Measurements from ENCODE around the gene THUMPD3.

Gene THUMPD3

GRCh38 chr3:9369508-9369907 is 6.7 kb downstream of the THUMPD3 start:
- no peak for DNase-seq

- no peak for DNase-seq
Measured at GRCh38 chr3:9373465-9373864, 10.6 kb downstream of the THUMPD3 start.

- DNase-seq: no peak
Measured at GRCh38 chr3:9377981-9378380, 15.1 kb downstream of the THUMPD3 start.

GRCh38 chr3:9379327-9379726 is 16.5 kb downstream of the THUMPD3 start:
- no peak for DNase-seq

GRCh38 chr3:9380014-9380413 is 17.2 kb downstream of the THUMPD3 start:
- no peak for DNase-seq

GRCh38 chr3:9384141-9384828 is 21.4 kb downstream of the THUMPD3 start:
- DNase-seq: no peak

DNA sequence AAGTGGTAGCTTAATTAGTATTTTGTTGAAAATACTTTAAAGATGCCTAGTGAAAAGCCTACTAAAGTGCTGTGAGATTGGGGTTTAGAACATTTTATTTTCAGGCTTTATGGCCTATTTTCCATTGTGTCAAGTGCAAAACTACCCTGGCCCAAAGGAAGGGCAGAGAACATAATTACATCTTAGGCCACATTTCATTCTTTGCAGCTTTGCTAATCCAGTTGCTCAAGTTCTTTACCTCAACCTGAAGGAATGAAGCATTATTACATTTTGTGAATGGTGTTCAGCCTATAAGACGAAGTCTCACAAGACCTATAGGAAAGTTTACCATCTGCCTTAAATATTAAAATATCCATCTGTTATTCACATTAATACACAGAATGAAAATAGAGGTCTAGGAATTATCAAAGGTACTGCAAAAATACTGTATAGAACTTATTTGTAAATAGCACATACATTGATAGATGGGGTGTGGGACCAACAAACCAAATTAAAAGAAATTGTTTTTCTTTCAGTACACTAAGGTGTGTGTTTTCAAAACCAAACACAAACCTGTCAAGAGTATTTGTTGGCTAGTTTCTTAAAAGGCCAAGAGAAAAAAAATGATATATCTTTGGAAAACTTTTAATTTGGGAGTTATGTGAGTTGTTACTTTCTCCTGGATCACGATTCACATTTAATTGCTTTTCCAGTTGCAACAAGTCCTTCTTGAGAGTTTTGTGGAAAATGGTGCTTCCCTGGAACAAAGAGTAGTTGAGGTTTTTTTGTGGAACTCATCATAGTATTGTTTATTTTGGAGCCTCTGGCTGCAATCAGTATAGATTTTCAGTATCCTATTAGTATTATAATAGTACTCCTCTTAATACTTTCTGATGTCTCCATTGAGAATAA is 22.6 kb downstream of the THUMPD3 start:
- DNase-seq: no peak

GRCh38 chr3:9386078-9386459 is 23.2 kb downstream of the THUMPD3 start:
- DNase-seq: no peak

GRCh38 chr3:9386501-9387321 is 23.9 kb downstream of the THUMPD3 start:
- no peak for DNase-seq

DNA sequence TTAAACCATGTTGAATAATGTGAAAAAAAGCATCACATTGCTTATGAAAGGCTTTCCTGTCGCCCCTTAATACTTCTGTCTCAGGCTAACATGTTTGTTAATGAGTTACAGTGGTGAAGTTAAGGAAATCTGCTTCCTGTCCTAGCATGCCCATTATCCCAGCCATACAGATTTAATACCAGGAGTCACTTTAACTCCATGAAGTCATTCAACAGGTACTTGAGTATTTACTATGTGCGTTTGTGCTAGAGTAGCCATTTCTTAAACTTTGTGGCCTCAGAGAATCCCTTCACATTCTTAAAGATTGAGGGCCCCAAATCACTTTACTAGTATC is 24.4 kb downstream of the THUMPD3 start:
- no peak for DNase-seq

DNA sequence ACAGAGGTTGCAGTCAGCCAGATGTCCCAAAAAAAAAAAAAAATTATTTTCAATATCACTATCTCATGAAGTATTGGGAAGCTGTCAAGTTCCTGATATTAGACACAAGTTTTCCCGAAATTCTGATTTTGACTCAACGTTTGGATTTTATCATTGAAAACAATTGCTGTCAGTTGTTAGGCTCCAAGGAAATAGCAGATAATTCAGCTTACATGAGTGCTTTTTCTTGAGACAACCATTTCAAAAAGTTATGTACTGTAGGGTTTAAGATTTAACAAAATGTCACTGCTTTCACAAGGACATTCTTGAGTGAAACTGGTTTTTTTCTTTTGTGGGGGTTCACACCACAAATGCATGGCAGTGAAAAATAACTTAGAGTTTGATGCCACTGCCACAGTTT is 25.3 kb downstream of the THUMPD3 start:
- DNase-seq: no peak

DNA sequence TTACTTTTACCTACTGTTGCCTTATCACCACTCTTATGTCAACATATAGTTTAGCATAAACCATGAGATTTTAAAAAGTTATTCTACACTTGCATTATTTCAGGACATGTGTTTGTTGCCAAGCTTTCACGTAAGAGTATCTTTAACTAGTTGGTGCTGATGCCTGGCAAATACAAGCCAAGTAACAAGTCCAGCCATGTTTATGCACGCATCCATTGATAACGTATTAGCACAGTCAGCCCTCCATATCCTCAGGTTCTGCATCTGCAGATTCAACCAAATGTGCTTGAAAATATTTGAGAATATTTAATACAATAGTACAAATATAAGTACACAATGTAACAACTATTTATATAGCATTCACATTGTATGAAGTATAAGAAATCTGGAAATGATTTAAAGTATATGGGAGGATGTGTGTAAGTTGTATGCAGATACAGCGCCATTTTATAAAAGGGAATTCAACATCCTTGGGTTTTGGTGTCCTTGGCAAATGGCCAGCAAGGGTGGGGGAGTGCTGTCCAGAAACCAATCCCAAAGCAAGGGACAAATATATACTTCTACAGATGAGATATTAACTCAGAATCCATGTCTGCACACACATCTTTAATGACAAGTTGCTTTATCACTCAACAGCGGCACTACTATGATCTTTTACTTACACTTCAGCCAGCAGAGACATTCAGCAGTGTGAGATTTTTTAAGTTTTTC is 25.9 kb downstream of the THUMPD3 start:
- DNase-seq: no peak

DNA sequence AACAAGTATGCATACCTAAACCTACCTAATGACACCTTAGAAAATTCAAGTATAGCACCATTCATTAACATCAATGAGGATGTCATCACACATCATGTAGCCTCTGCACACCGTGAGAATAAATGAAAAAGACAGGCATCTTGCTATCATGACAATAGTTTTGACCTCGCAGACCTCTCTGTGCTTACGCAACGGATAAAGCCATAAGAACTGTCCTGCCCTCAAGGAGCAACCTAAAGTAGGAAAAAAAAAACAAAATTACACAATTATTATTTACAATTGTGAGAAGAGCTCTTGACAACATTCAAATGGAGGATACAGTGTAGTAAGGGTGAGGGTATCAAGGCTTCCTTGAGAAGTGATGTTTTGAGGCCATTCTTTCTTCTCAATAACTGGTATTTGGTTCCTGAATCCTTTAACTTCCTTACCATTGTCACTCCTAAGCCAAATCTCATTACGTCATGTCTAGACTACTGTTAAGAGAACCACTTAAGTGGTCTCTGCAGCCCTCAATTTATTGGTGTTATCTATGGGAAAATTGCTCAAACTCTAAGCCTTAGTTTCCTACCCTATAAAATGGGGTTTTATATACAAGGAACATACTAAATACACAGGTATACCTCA is 27.5 kb downstream of the THUMPD3 start:
- no peak for DNase-seq

DNA sequence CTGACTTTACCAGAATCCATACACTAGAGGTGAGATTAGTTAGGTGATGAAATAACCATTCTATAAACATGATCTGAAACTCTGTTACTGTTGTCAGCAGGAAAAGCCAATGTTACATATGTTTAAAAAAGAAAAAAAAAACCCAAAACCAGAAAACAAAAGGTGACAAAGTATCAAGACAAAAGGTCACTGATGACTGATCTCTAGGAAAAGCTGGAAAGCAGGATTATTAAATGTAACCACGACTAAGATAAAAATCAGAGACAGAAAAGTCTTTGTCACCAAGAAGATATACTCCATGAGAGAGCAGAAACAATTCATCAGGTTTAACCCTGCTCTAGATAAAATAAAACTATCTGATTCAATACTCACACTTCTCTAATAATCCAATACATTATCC is 29.2 kb downstream of the THUMPD3 start:
- DNase-seq: no peak

DNA sequence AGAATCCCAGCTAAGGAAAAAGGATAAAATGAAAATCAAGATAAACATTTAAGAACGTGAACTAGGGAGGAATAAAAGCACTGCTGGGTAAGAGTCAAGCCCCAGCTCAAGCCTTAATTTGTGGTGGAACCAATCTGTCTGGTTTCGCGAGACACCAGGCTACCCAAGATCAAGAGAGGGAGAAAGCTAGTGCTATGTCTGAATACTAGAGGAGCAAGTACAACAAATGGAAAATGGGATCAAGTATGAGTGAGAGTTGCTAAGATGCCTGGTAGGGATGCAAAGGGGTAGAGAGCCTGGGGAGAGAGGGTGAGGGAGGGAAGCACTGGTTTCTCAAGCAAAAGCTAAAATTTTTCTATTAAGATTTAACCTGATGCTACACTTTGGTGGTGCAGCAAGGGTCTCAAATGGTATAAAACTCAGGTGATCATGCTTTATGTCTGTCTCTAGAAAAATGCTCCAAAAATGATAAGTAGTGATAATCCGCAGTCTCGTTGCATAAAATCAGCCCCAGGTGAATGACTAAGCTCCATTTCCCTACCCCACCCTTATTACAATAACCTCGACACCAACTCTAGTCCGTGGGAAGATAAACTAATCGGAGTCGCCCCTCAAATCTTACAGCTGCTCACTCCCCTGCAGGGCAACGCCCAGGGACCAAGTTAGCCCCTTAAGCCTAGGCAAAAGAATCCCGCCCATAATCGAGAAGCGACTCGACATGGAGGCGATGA is 32.9 kb downstream of the THUMPD3 start:
- no peak for DNase-seq

- peak; percentile 89 for DNase-seq
Measured at GRCh38 chr3:9396301-9396631, 33.4 kb downstream of the THUMPD3 start.

GRCh38 chr3:9396632-9397331 is 33.9 kb downstream of the THUMPD3 start:
- peak; percentile 98 for DNase-seq

GRCh38 chr3:9397332-9397905 is 34.6 kb downstream of the THUMPD3 start, which contains the start of gene SETD5:
TSS of gene SETD5 (plus strand) at chr3:9397615. CDS start at chr3:9428939, 31,324 bp downstream.
- peak; percentile 98 for DNase-seq

DNA sequence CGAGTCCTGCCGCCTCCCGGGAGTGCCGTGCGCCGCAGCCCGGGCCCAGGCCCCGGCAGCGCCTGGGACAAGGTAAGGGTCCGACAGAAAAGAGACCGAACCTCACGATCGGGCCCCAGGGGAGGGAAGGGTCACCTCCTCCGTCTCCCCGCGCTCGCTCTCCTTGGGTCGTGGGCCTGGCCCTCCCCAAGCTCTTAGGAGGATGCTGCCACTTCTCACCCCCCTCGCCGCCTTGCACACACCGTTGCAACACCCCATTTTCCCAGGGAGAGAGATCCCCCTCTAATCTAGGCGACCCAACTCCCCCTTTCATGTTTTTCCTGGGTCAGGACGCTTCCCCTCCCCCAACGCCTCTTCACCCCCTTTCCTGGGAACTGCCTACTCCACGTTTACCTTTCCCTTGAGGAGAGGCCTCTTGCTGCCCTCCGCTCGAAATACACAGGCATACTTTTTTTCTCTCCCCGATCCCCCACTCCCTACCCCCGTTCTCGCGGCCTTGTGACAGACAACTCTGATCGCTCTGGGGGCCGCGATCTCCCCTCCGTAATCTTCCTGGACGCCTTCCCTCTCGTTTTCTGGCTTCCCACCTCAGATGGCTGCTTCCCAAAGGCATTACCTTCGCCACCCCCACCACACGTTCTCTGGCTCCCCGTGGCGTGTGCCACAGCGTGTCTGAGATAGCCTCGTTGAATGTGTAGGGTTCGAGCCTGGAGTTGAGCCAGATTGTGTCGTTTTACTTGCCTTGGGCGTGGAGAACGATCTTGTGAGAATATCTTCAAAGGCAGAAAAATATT is 35.2 kb downstream of the THUMPD3 start:
- DNase-seq: peak; percentile 61
